Measurements from ENCODE around the gene GMPR2. TPM values are rescaled to one million over a fixed set of nuclear protein-coding genes. Genes with fewer than 3 reads are reported as not detected.
A peak's percentile ranks its signal among the peaks of the same experiment; 100 is the strongest.

The GMPR2 gene
- total and polyA plus RNA-seq, 2 of the 13 experiments (the other 11 are each of a cell fraction or from before 2014, with no cell fraction given), result 210 to 273 TPM

GRCh38 chr14:24243336-24243836, 10.7 kb downstream of the GMPR2 start (continued):
- TF ChIP-seq NCOA5 (CRISPR knock-in tag; IDR thresholded peaks at IDR 0.05) (0 out of 2 replicates have a peak, but pooled peaks have one; percentile 69), AKAP8 (CRISPR knock-in tag; IDR thresholded peaks at IDR 0.05) (peak; percentile 3), RAD51 (IDR thresholded peaks at IDR 0.05; ENCODE audit: borderline replicate concordance) (peak; percentile 26; the same call in 1 of the 2 replicates), PHF8 (CRISPR knock-in tag; IDR thresholded peaks at IDR 0.05) (no peak), ZKSCAN5 (CRISPR knock-in tag; IDR thresholded peaks at IDR 0.05) (0 out of 2 replicates have a peak, but pooled peaks have one; percentile 46), ZBTB39 (CRISPR knock-in tag; IDR thresholded peaks at IDR 0.05) (peak; percentile 21; the same call in 1 of the 2 replicates), AHR (CRISPR knock-in tag; IDR thresholded peaks at IDR 0.05) (0 out of 2 replicates have a peak, but pooled peaks have one; percentile 26), ZMYM2 (CRISPR knock-in tag; IDR thresholded peaks at IDR 0.05) (peak; percentile 62; the same call in 1 of the 2 replicates), RFXAP (CRISPR knock-in tag; IDR thresholded peaks at IDR 0.05; ENCODE audit: borderline replicate concordance) (0 out of 2 replicates have a peak, but pooled peaks have one; percentile 1), RCOR2 (CRISPR knock-in tag; IDR thresholded peaks at IDR 0.05) (0 out of 2 replicates have a peak, but pooled peaks have one; percentile 41), XRCC5 (optimal IDR thresholded peaks at IDR 0.05; ENCODE audit: low read length) (peak; percentile 58), GTF2F1 (IDR thresholded peaks at IDR 0.05; ENCODE audit: low read length) (no peak), ZNF782 (CRISPR knock-in tag; IDR thresholded peaks at IDR 0.05; ENCODE audit: borderline replicate concordance) (0 out of 2 replicates have a peak, but pooled peaks have one; percentile 8), DMAP1 (CRISPR knock-in tag; IDR thresholded peaks at IDR 0.05) (no peak), SALL1 (CRISPR knock-in tag; IDR thresholded peaks at IDR 0.05) (peak; percentile 45; the same call in 1 of the 2 replicates), TSC22D2 (CRISPR knock-in tag; IDR thresholded peaks at IDR 0.05; ENCODE audit: borderline replicate concordance) (0 out of 2 replicates have a peak, but pooled peaks have one; percentile 53), TFDP1 (CRISPR knock-in tag; IDR thresholded peaks at IDR 0.05; ENCODE audit: borderline replicate concordance) (no peak), TBL1XR1 (IDR thresholded peaks at IDR 0.05; ENCODE audit: borderline replicate concordance, low read length, partially characterized antibody) (no peak), IRF2 (CRISPR knock-in tag; IDR thresholded peaks at IDR 0.05) (peak; percentile 20; the same call in 1 of the 2 replicates), ONECUT2 (CRISPR knock-in tag; IDR thresholded peaks at IDR 0.05) (peak; percentile 83), SMAD9 (CRISPR knock-in tag; IDR thresholded peaks at IDR 0.05) (0 out of 2 replicates have a peak, but pooled peaks have one; percentile 26)
- TF ChIP-seq, protein P1, sequence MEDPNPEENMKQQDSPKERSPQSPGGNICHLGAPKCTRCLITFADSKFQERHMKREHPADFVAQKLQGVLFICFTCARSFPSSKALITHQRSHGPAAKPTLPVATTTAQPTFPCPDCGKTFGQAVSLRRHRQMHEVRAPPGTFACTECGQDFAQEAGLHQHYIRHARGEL (CRISPR knock-in tag; IDR thresholded peaks at IDR 0.05), result 0 out of 2 replicates have a peak, but pooled peaks have one; percentile 45
- TF ChIP-seq, protein P2, sequence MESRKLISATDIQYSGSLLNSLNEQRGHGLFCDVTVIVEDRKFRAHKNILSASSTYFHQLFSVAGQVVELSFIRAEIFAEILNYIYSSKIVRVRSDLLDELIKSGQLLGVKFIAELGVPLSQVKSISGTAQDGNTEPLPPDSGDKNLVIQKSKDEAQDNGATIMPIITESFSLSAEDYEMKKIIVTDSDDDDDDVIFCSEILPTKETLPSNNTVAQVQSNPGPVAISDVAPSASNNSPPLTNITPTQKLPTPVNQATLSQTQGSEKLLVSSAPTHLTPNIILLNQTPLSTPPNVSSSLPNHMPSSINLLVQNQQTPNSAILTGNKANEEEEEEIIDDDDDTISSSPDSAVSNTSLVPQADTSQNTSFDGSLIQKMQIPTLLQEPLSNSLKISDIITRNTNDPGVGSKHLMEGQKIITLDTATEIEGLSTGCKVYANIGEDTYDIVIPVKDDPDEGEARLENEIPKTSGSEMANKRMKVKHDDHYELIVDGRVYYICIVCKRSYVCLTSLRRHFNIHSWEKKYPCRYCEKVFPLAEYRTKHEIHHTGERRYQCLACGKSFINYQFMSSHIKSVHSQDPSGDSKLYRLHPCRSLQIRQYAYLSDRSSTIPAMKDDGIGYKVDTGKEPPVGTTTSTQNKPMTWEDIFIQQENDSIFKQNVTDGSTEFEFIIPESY (CRISPR knock-in tag; IDR thresholded peaks at IDR 0.05), result 0 out of 2 replicates have a peak, but pooled peaks have one; percentile 35
